CD4-positive, alpha-beta T cell (primary cell): ENCODE measurements around the gene RNF181. TPM values are rescaled to one million over a fixed set of nuclear protein-coding genes. Genes with fewer than 3 reads are reported as not detected.

Source experiments
- ATAC-seq: fragments of 200-7000 bp; cut with Tn5 transposase; one replicate; pipeline ENCODE4 v1.10.0; 2022; ENCODE audit warnings: mild to moderate bottlenecking; ENCODE audit not compliant: poor library complexity
- CTCF ChIA-PET: fragments of 350-600 bp; sonication (Branson Sonifier 250); formaldehyde crosslinking; loops from one replicate; lab custom pipeline; 2021; ENCODE audit warnings: antibody characterized with exemption, inconsistent platforms; lab: Charles Lee
- POLR2A ChIA-PET: fragments of 350-600 bp; sonication (Branson Sonifier 250); formaldehyde crosslinking; loops from one replicate; lab custom pipeline; 2021; ENCODE audit warnings: antibody characterized with exemption, inconsistent platforms; lab: Charles Lee
- DNase-seq, 14 experiments: peaks; one replicate each; pipeline ENCODE4 v3.0.0-alpha.2; 2013 to 2020; ENCODE audit warnings: mixed read lengths in 2 of 14
- H3K27ac ChIP-seq, 2 donors: one replicate each; pipeline versions ENCODE4 v1.5.1 to v1.7.0; 2013; ENCODE audit warnings: low read length in 2 of 2, low read depth in 1 of 2, mild to moderate bottlenecking in 1 of 2
- H3K27me3 ChIP-seq, 2 experiments: 1 replicate in 1 of 2; 2 replicates in 1 of 2; pipeline versions ENCODE4 v1.6.1 to v1.7.0; 2013; ENCODE audit warnings: low read length in 2 of 2, control low read depth in 1 of 2, mild to moderate bottlenecking in 1 of 2, moderate library complexity in 1 of 2; ENCODE audit not compliant: insufficient read depth in 2 of 2, control insufficient read depth in 1 of 2
- H3K36me3 ChIP-seq: one replicate; pipeline ENCODE4 v1.6.1; 2013; ENCODE audit warnings: low read length, control low read depth; ENCODE audit not compliant: insufficient read depth
- H3K4me1 ChIP-seq: one replicate; pipeline ENCODE4 v1.6.1; 2013; ENCODE audit warnings: low read length, control low read depth; ENCODE audit not compliant: insufficient read depth
- H3K4me3 ChIP-seq: one replicate; pipeline ENCODE4 v1.5.1; 2013; ENCODE audit warnings: mild to moderate bottlenecking, low read length, moderate library complexity
- H3K9me3 ChIP-seq, 2 experiments: 1 replicate in 1 of 2; 2 replicates in 1 of 2; pipeline versions ENCODE4 v1.6.1 to v1.7.0; 2013; ENCODE audit warnings: low read length in 2 of 2, mild to moderate bottlenecking in 2 of 2, control low read depth in 1 of 2, moderate library complexity in 1 of 2; ENCODE audit not compliant: control insufficient read depth in 1 of 2, insufficient read depth in 1 of 2
- H3K27ac Mint-ChIP-seq: one replicate; pipeline ENCODE4 v1.8.0; 2020; ENCODE audit warnings: mixed read lengths
- H3K27me3 Mint-ChIP-seq: one replicate; pipeline ENCODE4 v1.8.0; 2021; ENCODE audit warnings: mixed read lengths
- H3K36me3 Mint-ChIP-seq: one replicate; pipeline ENCODE4 v1.8.0; 2021; ENCODE audit warnings: low read depth, mixed read lengths
- H3K4me1 Mint-ChIP-seq: one replicate; pipeline ENCODE4 v1.8.0; 2021; ENCODE audit warnings: low read depth, mixed read lengths
- H3K4me3 Mint-ChIP-seq: one replicate; pipeline ENCODE4 v1.8.0; 2020; ENCODE audit warnings: mild to moderate bottlenecking, mixed read lengths
- H3K9me3 Mint-ChIP-seq: one replicate; pipeline ENCODE4 v1.8.0; 2020; ENCODE audit warnings: mixed read lengths
- intact Hi-C, 2 experiments: fragments of 100-400 bp; cut with DNase I in 1 of 2; cut with micrococcal nuclease in 1 of 2; formaldehyde crosslinking; loops; one replicate each; pipeline versions ENCODE4 v1.15.1 to v1.9.0; 2023 to 2025; cut with DNase I, micrococcal nuclease
- total RNA-seq, 174 experiments: library from RNA in 2 of 174; stranded (reverse) in 2 of 174; gene quantifications; one replicate each; pipeline ENCODE4 v1.2.3 and lab custom pipeline; 2021 to 2026
- TF ChIP-seq, protein P1 (sequence below): fragments of 200-600 bp; IDR thresholded peaks from one replicate; pipeline ENCODE4 v1.8.0; 2022; ENCODE audit warnings: antibody characterized with exemption, mild to moderate bottlenecking

The RNF181 gene
- total RNA-seq, 2 experiments from 2014 or later: 41.5 to 43.8 TPM

DNA sequence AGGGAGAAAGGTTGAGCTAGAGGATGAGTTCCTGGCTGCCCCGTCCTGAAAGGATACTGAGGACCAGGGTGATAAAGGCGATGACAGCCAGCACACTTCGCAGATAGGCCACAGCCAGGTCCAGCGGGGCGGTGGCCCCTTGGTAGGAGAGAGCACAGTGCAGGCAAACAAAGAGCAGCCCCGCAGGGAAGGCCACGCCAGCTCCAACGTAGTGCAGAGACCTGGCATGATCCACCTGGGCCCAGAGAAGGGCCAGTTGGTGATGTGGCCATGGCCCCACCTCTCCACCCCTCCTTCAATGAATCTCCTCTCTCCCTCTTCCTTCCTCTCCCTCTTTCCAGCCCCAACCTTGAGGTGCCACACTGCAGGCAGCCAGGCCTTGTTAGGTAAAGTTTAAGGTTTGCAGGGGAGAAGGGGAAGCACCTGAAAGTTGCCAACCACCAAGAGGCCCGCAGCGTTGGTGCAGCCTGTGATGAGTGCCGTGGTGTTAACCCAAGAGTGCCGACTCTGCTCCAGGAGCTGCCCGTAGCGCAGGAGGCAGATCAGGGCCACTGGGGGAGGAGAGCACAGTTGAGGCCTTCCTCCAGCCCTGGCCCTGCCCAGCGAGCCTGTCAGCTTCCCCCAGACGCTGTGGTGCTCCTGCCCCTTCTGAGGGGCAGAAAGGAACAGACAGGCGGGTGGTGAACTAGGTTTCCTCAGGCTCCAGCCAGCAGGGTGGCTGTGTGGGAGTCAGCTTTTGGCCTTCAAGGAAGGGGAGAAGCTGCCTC is 4.1 kb downstream of the RNF181 start:
- peaks cover 28% of the 10 kb centered on the region for H3K36me3 ChIP-seq
- ChIA-PET POLR2A (interaction anchor here (0.9 to 1.4 kb wide), 3 partner anchors 11 to 38 kb away, joined by 3 to 4 read pairs (median 4); partner anchors contain the start of genes C2orf68 and GGCX), CTCF (no interaction called here)
- TF ChIP-seq, protein P1, sequence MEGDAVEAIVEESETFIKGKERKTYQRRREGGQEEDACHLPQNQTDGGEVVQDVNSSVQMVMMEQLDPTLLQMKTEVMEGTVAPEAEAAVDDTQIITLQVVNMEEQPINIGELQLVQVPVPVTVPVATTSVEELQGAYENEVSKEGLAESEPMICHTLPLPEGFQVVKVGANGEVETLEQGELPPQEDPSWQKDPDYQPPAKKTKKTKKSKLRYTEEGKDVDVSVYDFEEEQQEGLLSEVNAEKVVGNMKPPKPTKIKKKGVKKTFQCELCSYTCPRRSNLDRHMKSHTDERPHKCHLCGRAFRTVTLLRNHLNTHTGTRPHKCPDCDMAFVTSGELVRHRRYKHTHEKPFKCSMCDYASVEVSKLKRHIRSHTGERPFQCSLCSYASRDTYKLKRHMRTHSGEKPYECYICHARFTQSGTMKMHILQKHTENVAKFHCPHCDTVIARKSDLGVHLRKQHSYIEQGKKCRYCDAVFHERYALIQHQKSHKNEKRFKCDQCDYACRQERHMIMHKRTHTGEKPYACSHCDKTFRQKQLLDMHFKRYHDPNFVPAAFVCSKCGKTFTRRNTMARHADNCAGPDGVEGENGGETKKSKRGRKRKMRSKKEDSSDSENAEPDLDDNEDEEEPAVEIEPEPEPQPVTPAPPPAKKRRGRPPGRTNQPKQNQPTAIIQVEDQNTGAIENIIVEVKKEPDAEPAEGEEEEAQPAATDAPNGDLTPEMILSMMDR: no peak
- Mint-ChIP-seq H3K4me1 (peaks cover 46% of the 10 kb centered on the region), H3K27me3 (no peaks in the 10 kb centered on the region), H3K27ac (peak overlapping the region; percentile 62), H3K4me3 (peak overlapping the region; percentile 34), H3K9me3 (no peaks in the 10 kb centered on the region), H3K36me3 (peaks cover 35% of the 10 kb centered on the region)
- DNase-seq: no peak
- H3K27me3 ChIP-seq: no peaks in the 10 kb centered on the region
- intact Hi-C loops: loop anchor here in 1 of 2 experiments (5.0 to 10.0 kb wide), 3 partner anchors 37 to 505 kb away; partner anchors contain the start of genes GGCX, POLR1A and PTCD3
- H3K4me1 ChIP-seq: peaks cover 57% of the 10 kb centered on the region
- no peak overlapping the region for H3K4me3 ChIP-seq
- no peak for ATAC-seq
- H3K9me3 ChIP-seq: no peaks in the 10 kb centered on the region
- no peak overlapping the region for H3K27ac ChIP-seq

DNA sequence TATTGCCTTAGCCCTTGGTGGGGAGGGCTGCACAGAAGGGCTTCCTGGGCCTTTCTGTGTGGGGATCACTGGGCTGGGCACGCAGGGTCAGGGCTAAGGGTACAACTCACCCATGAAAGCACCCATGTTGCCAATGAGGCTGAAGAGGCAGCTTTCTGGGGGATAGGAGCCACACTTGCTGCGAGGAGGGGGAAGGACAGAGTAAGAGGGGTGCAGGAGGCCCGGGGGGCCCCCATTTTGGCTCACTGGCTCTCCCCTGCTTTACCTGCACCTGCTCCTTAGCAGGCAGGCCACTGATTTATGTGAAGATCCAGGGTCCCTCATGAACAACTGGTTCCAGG is 4.7 kb downstream of the RNF181 start:
- Mint-ChIP-seq H3K27ac (peak overlapping the region; percentile 62), H3K4me1 (peaks cover 44% of the 10 kb centered on the region)
- no peaks in the 10 kb centered on the region for H3K9me3 ChIP-seq

DNA sequence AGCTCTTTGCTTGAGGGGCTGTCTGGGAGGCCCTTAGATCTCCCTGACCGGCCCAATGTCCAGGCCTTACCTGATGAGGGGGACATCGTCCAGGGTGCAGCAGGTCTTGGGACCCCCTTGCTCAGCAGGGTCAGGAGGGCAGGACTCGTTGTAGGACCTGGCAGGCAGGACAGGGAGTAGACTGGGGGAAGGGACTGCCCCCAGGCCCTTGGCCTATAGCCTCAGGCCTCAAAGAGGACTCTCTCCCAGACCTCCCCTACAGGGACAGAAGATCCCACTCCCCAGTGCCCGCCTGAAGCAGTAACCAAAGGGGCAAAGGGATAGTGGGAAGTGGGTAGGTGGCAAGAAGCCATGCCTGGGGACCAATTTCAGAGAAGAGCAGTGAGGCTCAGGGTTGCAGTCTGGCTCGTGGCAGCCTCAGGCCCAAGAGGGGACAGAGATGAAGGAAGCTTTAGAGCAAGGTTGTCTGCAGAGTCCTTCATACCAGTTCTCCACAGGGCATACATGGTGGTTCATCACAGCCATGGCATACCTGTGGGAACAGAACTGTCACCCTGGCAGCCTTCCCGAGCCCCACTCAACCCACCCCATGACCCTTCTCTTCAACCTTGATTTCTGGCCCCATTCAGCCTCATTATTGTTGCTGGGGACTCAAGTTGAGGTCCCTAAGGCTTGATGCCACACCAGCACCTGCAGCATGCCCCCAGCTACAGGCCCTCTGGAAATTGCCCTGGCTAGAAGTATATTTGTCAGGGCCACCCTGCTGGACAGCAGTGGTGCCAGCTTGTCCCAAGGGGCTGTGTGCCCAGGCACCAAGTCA is 5.6 kb downstream of the RNF181 start:
- intact Hi-C loops: loop anchor here in 1 of 2 experiments (5.0 kb wide), 2 partner anchors 39 to 179 kb away; partner anchors contain the start of gene GGCX
- Mint-ChIP-seq H3K27me3 (no peaks in the 10 kb centered on the region), H3K27ac (peak overlapping the region; percentile 62), H3K4me3 (peak overlapping the region; percentile 88), H3K4me1 (peaks cover 41% of the 10 kb centered on the region), H3K36me3 (peaks cover 30% of the 10 kb centered on the region), H3K9me3 (no peaks in the 10 kb centered on the region)
- no peaks in the 10 kb centered on the region for H3K27me3 ChIP-seq
- H3K4me3 ChIP-seq: peak overlapping the region; percentile 97
- peak overlapping the region in 1 of 2 donors; percentile 13 for H3K27ac ChIP-seq
- H3K4me1 ChIP-seq: peaks cover 53% of the 10 kb centered on the region
- no peaks in the 10 kb centered on the region for H3K9me3 ChIP-seq
- CTCF ChIA-PET: no interaction called here
- TF ChIP-seq, protein P1: no peak
- DNase-seq (no peak), ATAC-seq (no peak)
- H3K36me3 ChIP-seq: peaks cover 34% of the 10 kb centered on the region
- POLR2A ChIA-PET: interaction anchor here (0.8 to 2.9 kb wide), 5 partner anchors 11 to 24 kb away, joined by 3 to 23 read pairs (median 4); partner anchors contain the start of genes C2orf68 and VAMP8

More for the DNA sequence above, 4.7 kb downstream of the RNF181 start:
- Mint-ChIP-seq H3K9me3 (no peaks in the 10 kb centered on the region), H3K36me3 (peaks cover 33% of the 10 kb centered on the region), H3K4me3 (peak overlapping the region; percentile 88), H3K27me3 (no peaks in the 10 kb centered on the region)
- DNase-seq (no peak), ATAC-seq (no peak)
- Histone ChIP-seq H3K4me3 (no peak overlapping the region), H3K4me1 (peaks cover 54% of the 10 kb centered on the region), H3K36me3 (peaks cover 28% of the 10 kb centered on the region), H3K27me3 (no peaks in the 10 kb centered on the region), H3K27ac (no peak overlapping the region)
- intact Hi-C loops: loop anchor here in 1 of 2 experiments (5.0 kb wide), 2 partner anchors 38 to 178 kb away; partner anchors contain the start of gene GGCX
- ChIA-PET POLR2A (interaction anchor here (0.9 to 1.4 kb wide), 3 partner anchors 10 to 39 kb away, joined by 3 to 4 read pairs (median 4); partner anchors contain the start of genes C2orf68 and GGCX), CTCF (no interaction called here)
- TF ChIP-seq, protein P1: no peak
